HepG2 (cell line): Measurements from ENCODE around the gene KCNN2. TPM values are rescaled to one million over a fixed set of nuclear protein-coding genes. Genes with fewer than 3 reads are reported as not detected.

ENCODE experiments used
- ATAC-seq: fragments of 200-7000 bp; cut with Tn5 transposase; 3 replicates; pipeline ENCODE4 v1.9.1; 2020; ENCODE audit warnings: mild to moderate bottlenecking, moderate library complexity
- BruUV-seq: library from RNA; stranded (reverse); fragments of 400-500 nt; replicated peaks from 2 replicates; lab custom pipeline; 2021; lab: Mats Ljungman, UMichigan
- CTCF ChIA-PET: fragments of 300-600 bp; formaldehyde crosslinking; extraction: SDS; loops from one replicate; lab custom pipeline; 2021; ENCODE audit warnings: low total read pairs, inconsistent platforms, low intra/inter-chr PET ratio; lab: Yijun Ruan, JAX
- POLR2A ChIA-PET: fragments of 350-600 bp; sonication (Branson Sonifier 250); formaldehyde crosslinking; loops from one replicate; lab custom pipeline; 2020; ENCODE audit warnings: antibody characterized with exemption, inconsistent platforms; lab: Yijun Ruan, JAX
- DNase-seq: peaks from one replicate; pipeline ENCODE4 v3.0.0-alpha.2; 2015; ENCODE audit warnings: low spot score
- FAIRE-seq: peaks from 3 replicates; lab custom pipeline; 2011; peaks lifted over from hg19 to GRCh38; lab: Jason Lieb, UNC
- H2AFZ ChIP-seq: one replicate; pipeline ENCODE4 v1.6.1; 2011; ENCODE audit warnings: low read length, inconsistent platforms
- H3K27ac ChIP-seq: fragments of 300-600 bp; 3 replicates; pipeline ENCODE4 v1.8.0; 2011; ENCODE audit warnings: mixed run types, mild to moderate bottlenecking, mixed read lengths, low read length, inconsistent platforms; ENCODE audit not compliant: insufficient read depth; ENCODE audit errors: extremely low read length
- H3K27me3 ChIP-seq, 2 experiments: fragments of 200-600 bp in 1 of 2; 2 replicates in 1 of 2; 3 replicates in 1 of 2; pipeline versions ENCODE4 v1.6.0 to v1.8.0; 2011; ENCODE audit warnings: low read length in 2 of 2, mild to moderate bottlenecking in 2 of 2, moderate library complexity in 2 of 2, inconsistent platforms in 1 of 2; ENCODE audit not compliant: insufficient read depth in 2 of 2, control insufficient read depth in 1 of 2
- H3K36me3 ChIP-seq, 2 experiments: fragments of 200-600 bp in 1 of 2; replicated peaks in 1 of 2; 2 replicates in 1 of 2; 3 replicates in 1 of 2; pipeline versions ENCODE4 v1.5.1 to v1.8.0; 2011; ENCODE audit warnings: low read length in 2 of 2, inconsistent platforms in 1 of 2; ENCODE audit not compliant: insufficient read depth in 2 of 2, control insufficient read depth in 1 of 2
- H3K4me1 ChIP-seq: 2 replicates; pipeline ENCODE4 v1.5.1; 2012; ENCODE audit warnings: low read length, inconsistent platforms; ENCODE audit not compliant: insufficient read depth
- H3K4me2 ChIP-seq: 2 replicates; pipeline ENCODE4 v1.6.0; 2011; ENCODE audit warnings: low read depth, low read length, inconsistent platforms
- H3K4me3 ChIP-seq, 3 experiments: fragments of 200-600 bp in 1 of 3; sonication (generic), shearing (Covaris generic) in 1 of 3; replicated peaks in 1 of 3; 2 replicates each; pipeline ENCODE4 v1.5.1; 2011 to 2016; ENCODE audit warnings: low read length in 3 of 3, inconsistent platforms in 2 of 3, low read depth in 2 of 3, mild to moderate bottlenecking in 2 of 3, control low read depth in 1 of 3, mixed read lengths in 1 of 3; ENCODE audit not compliant: insufficient read depth in 1 of 3
- H3K79me2 ChIP-seq: one replicate; pipeline ENCODE4 v1.6.1; 2011; ENCODE audit warnings: low read length, inconsistent platforms; ENCODE audit not compliant: insufficient read depth
- H3K9ac ChIP-seq: 2 replicates; pipeline ENCODE4 v1.6.0; 2011; ENCODE audit warnings: mild to moderate bottlenecking, low read depth, low read length, inconsistent platforms; ENCODE audit not compliant: insufficient read depth
- H3K9me3 ChIP-seq: 2 replicates; pipeline ENCODE4 v1.5.1; 2012; ENCODE audit warnings: mild to moderate bottlenecking, low read length
- H4K20me1 ChIP-seq: 2 replicates; pipeline ENCODE4 v1.6.0; 2011; ENCODE audit warnings: inconsistent platforms, mild to moderate bottlenecking, low read length, moderate library complexity; ENCODE audit not compliant: insufficient read depth
- AKAP8 ChIP-seq: sonication (generic); formaldehyde crosslinking; IDR thresholded peaks from 2 replicates; pipeline ENCODE4 v1.5.1; 2020; ENCODE audit warnings: mild to moderate bottlenecking, missing genetic modification reagents
- ATF7 ChIP-seq, 2 experiments: fragments of 450-650 bp in 1 of 2; sonication (generic) in 1 of 2; formaldehyde crosslinking in 1 of 2; IDR thresholded peaks; 2 replicates each; pipeline versions ENCODE4 v1.4.0 to v1.6.1; 2016 to 2020; ENCODE audit warnings: antibody characterized with exemption in 1 of 2, mild to moderate bottlenecking in 1 of 2, missing genetic modification reagents in 1 of 2
- BORCS8-MEF2B ChIP-seq: sonication (generic); formaldehyde crosslinking; IDR thresholded peaks from 2 replicates; pipeline ENCODE4 v1.8.0; 2022; ENCODE audit warnings: mild to moderate bottlenecking, missing genetic modification reagents
- CHD2 ChIP-seq: IDR thresholded peaks from 2 replicates; pipeline ENCODE4 v1.6.1; 2011; ENCODE audit warnings: low read depth, low read length, improper control_type of control experiment
- DNMT3B ChIP-seq: conservative IDR thresholded peaks from 2 replicates; pipeline ENCODE4 v1.6.1; 2016; ENCODE audit warnings: missing biosample characterization, control low read depth
- FOSL2 ChIP-seq: sonication (generic); formaldehyde crosslinking; IDR thresholded peaks from 2 replicates; pipeline ENCODE4 v1.4.0; 2020; ENCODE audit warnings: missing genetic modification reagents
- SP140L ChIP-seq: sonication (generic); formaldehyde crosslinking; IDR thresholded peaks from 2 replicates; pipeline ENCODE4 v1.4.0; 2020; ENCODE audit warnings: missing genetic modification reagents, borderline replicate concordance
- SP5 ChIP-seq: IDR thresholded peaks from 2 replicates; pipeline ENCODE4 v1.6.1; 2016; ENCODE audit warnings: low read depth, borderline replicate concordance
- TARDBP ChIP-seq: sonication (generic); formaldehyde crosslinking; IDR thresholded peaks from 2 replicates; pipeline ENCODE4 v1.8.0; 2022; ENCODE audit warnings: mild to moderate bottlenecking, missing genetic modification reagents
- ZNF101 ChIP-seq: sonication (generic); formaldehyde crosslinking; IDR thresholded peaks from 2 replicates; pipeline ENCODE4 v1.4.0; 2020; ENCODE audit warnings: mild to moderate bottlenecking, low read depth, missing genetic modification reagents, borderline replicate concordance
- ZNF276 ChIP-seq: sonication (generic); formaldehyde crosslinking; IDR thresholded peaks from 2 replicates; pipeline ENCODE4 v1.4.0; 2020; ENCODE audit warnings: mild to moderate bottlenecking, low read depth, missing genetic modification reagents
- ZNF33A ChIP-seq: sonication (generic); formaldehyde crosslinking; IDR thresholded peaks from 2 replicates; pipeline ENCODE4 v1.5.1; 2020; ENCODE audit warnings: missing genetic modification reagents, mild to moderate bottlenecking, moderate library complexity, borderline replicate concordance
- ZNF350 ChIP-seq: sonication (generic); formaldehyde crosslinking; IDR thresholded peaks from 2 replicates; pipeline ENCODE4 v1.4.0; 2020; ENCODE audit warnings: mild to moderate bottlenecking, low read depth, missing genetic modification reagents, borderline replicate concordance
- ZNF496 ChIP-seq: sonication (generic); formaldehyde crosslinking; IDR thresholded peaks from 2 replicates; pipeline ENCODE4 v1.8.1; 2023; ENCODE audit warnings: mild to moderate bottlenecking, moderate library complexity, missing genetic modification reagents; ENCODE audit not compliant: insufficient replicate concordance
- ZNF619 ChIP-seq: sonication (generic); formaldehyde crosslinking; IDR thresholded peaks from 2 replicates; pipeline ENCODE4 v1.4.0; 2020; ENCODE audit warnings: mild to moderate bottlenecking, missing genetic modification reagents
- ZNF883 ChIP-seq: sonication (generic); formaldehyde crosslinking; IDR thresholded peaks from 2 replicates; pipeline ENCODE4 v1.5.1; 2020; ENCODE audit warnings: mild to moderate bottlenecking, missing genetic modification reagents; ENCODE audit errors: not compliant biosample characterization
- whole genome bisulfite sequencing: methylation state at CpG from one replicate; pipeline ENCODE4 v1.1.6; 2017; ENCODE audit warnings: low lambda C conversion rate; 5-methylcytosine and 5-hydroxymethylcytosine counted together
- in situ Hi-C: cut with HindIII; loops from 2 replicates; pipeline ENCODE4 v1.10.0; 2017; ENCODE audit warnings: low pct_unique_long_range_greater_than_20kb; ENCODE audit not compliant: extremely low pct_ligation_motif_present
- intact Hi-C: fragments of 100-400 bp; cut with micrococcal nuclease; formaldehyde crosslinking; loops from one replicate; pipeline ENCODE4 v1.10.0; 2022; ENCODE audit not compliant: unreplicated experiment
- polyA plus RNA-seq, 8 experiments: library from polyadenylated mRNA; depleted of rRNA in 3 of 8; stranded (reverse) in 7 of 8; unstranded in 1 of 8; fragments of >200 nt; fragmentation: Illumina TruSeq in 4 of 8; extraction: Trizol in 4 of 8; gene quantifications; 2 replicates each; pipeline versions ENCODE4 v1.2.1 to v1.2.3, GENCODE V29; 2011 to 2016; ENCODE audit warnings: low read depth in 4 of 8, missing spikeins in 1 of 8, mixed read lengths in 1 of 8; ENCODE audit not compliant: insufficient read depth in 1 of 8
- total RNA-seq, 5 experiments: library from RNA; depleted of rRNA; stranded (reverse); fragments of >200 nt; fragmentation: Illumina TruSeq; extraction: Trizol; gene quantifications; 2 replicates each; pipeline ENCODE4 v1.2.3, GENCODE V29; 2016; ENCODE audit warnings: low read depth in 1 of 5
- TF ChIP-seq, protein P1 (sequence below): IDR thresholded peaks from 2 replicates; pipeline ENCODE4 v1.6.1; 2016

Gene KCNN2
- total and polyA plus RNA-seq, 2 of the 13 experiments (the other 11 are each of a cell fraction or from before 2014, with no cell fraction given), result not detected

- in situ Hi-C loops, result no loop called here
- TF ChIP-seq TARDBP (no peak), SP5 (CRISPR knock-in tag) (no peak), ZNF350 (CRISPR knock-in tag) (no peak), ZNF883 (no peak), ATF7 (IDR thresholded peaks at IDR 0.05) (no peak), ATF7 (CRISPR knock-in tag; IDR thresholded peaks at IDR 0.05) (no peak), BORCS8-MEF2B (CRISPR knock-in tag) (no peak), DNMT3B (CRISPR knock-in tag) (no peak), CHD2 (no peak), ZNF276 (CRISPR knock-in tag) (no peak), AKAP8 (CRISPR knock-in tag) (no peak), SP140L (CRISPR knock-in tag) (no peak), ZNF101 (CRISPR knock-in tag) (no peak), FOSL2 (CRISPR knock-in tag) (no peak), ZNF619 (no peak), ZNF496 (CRISPR knock-in tag) (no peak), ZNF33A (CRISPR knock-in tag) (no peak)
- TF ChIP-seq, protein P1, sequence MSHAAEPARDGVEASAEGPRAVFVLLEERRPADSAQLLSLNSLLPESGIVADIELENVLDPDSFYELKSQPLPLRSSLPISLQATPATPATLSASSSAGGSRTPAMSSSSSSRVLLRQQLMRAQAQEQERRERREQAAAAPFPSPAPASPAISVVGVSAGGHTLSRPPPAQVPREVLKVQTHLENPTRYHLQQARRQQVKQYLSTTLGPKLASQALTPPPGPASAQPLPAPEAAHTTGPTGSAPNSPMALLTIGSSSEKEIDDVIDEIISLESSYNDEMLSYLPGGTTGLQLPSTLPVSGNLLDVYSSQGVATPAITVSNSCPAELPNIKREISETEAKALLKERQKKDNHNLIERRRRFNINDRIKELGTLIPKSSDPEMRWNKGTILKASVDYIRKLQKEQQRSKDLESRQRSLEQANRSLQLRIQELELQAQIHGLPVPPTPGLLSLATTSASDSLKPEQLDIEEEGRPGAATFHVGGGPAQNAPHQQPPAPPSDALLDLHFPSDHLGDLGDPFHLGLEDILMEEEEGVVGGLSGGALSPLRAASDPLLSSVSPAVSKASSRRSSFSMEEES (CRISPR knock-in tag), result no peak
Measured at GRCh38 chr5:114524221-114524620, 162.4 kb downstream of the KCNN2 start.

More at GRCh38 chr5:114524221-114524620, 162.4 kb downstream of the KCNN2 start:
- H3K9me3 ChIP-seq, result no peaks in the 10 kb centered on the region; the same call in 1 of the 2 replicates
- no peaks in the 10 kb centered on the region for H3K36me3 ChIP-seq
- H3K4me1 ChIP-seq, result no peaks in the 10 kb centered on the region
- H3K79me2 ChIP-seq, result no peaks in the 10 kb centered on the region
- H3K4me2 ChIP-seq, result no peak overlapping the region
- WGBS, result 4% methylated on average over 1 of the region's 1 CpG
- DNase-seq (no peak), FAIRE-seq (no peak), ATAC-seq (no peak)
- intact Hi-C loops, result no loop called here
- H3K4me3 ChIP-seq, result no peak overlapping the region
- H3K9ac ChIP-seq, result no peak overlapping the region
- BruUV-seq, result no TSS peak
- no peak overlapping the region for H3K27ac ChIP-seq
- H3K27me3 ChIP-seq, result no peaks in the 10 kb centered on the region
- POLR2A ChIA-PET, result no interaction called here
- H2AFZ ChIP-seq, result no peak overlapping the region
- H4K20me1 ChIP-seq, result no peaks in the 10 kb centered on the region
- CTCF ChIA-PET, result no interaction called here
